Measurements from ENCODE around the gene HOXB7.

- TF ChIP-seq POLR2A (IDR thresholded peaks at IDR 0.05; ENCODE audit: low read length) (peak; percentile 42), GATA1 (IDR thresholded peaks at IDR 0.05; ENCODE audit: low read depth, low read length) (no peak)
Observed at GRCh38 chr17:48576479-48577309, 34.1 kb downstream of the HOXB7 start.
